Breast epithelium (tissue), 4 donors: ENCODE data around the gene SMO. TPM values are rescaled to one million over a fixed set of nuclear protein-coding genes. Genes with fewer than 3 reads are reported as not detected.
A peak's percentile ranks its signal among the peaks of the same experiment; 100 is the strongest.

Experiments
- DNase-seq, 2 donors: peaks; one replicate each; pipeline ENCODE4 v3.0.0-alpha.2; 2019; ENCODE audit warnings: low spot score in 2 of 2
- H3K27ac ChIP-seq, 2 donors: fragments of 200-600 bp; sonication (generic) in 1 of 2; one replicate each; pipeline ENCODE4 v1.5.1; 2016 to 2019; ENCODE audit warnings: mild to moderate bottlenecking in 1 of 2
- H3K27me3 ChIP-seq, 2 donors: fragments of 200-600 bp; sonication (generic) in 1 of 2; one replicate each; pipeline versions ENCODE4 v1.5.1 to v1.6.0; 2017 to 2019; ENCODE audit warnings: control low read depth in 1 of 2, mild to moderate bottlenecking in 1 of 2
- H3K36me3 ChIP-seq: fragments of 200-600 bp; one replicate; pipeline ENCODE4 v1.5.1; 2019
- H3K4me1 ChIP-seq, 2 donors: fragments of 200-600 bp; sonication (generic); one replicate each; pipeline ENCODE4 v1.5.1; 2016 to 2019; ENCODE audit warnings: control low read depth in 1 of 2
- H3K4me3 ChIP-seq, 3 donors: fragments of 200-600 bp; sonication (generic); 1 replicate in 2 of 3; 2 replicates in 1 of 3; pipeline ENCODE4 v1.5.1; 2016 to 2019; ENCODE audit warnings: mild to moderate bottlenecking in 3 of 3, moderate library complexity in 2 of 3
- H3K9me3 ChIP-seq, 2 donors: fragments of 200-600 bp; sonication (generic) in 1 of 2; one replicate each; pipeline ENCODE4 v1.5.1; 2016 to 2019; ENCODE audit warnings: control low read depth in 1 of 2
- POLR2A ChIP-seq: fragments of 450-650 bp; IDR thresholded peaks from one replicate; pipeline ENCODE4 v1.6.1; 2016; ENCODE audit warnings: antibody characterized with exemption, mild to moderate bottlenecking, moderate library complexity
- POLR2AphosphoS5 ChIP-seq, 3 donors: sonication (generic); formaldehyde crosslinking; IDR thresholded peaks; one replicate each; pipeline ENCODE4 v1.6.1; 2017; ENCODE audit warnings: antibody characterized with exemption in 3 of 3
- intact Hi-C: fragments of 100-400 bp; cut with DNase I; formaldehyde crosslinking; loops from one replicate; pipeline ENCODE4 v1.15.1; 2023; ENCODE audit warnings: low total_unique reads
- total RNA-seq, 3 donors: library from RNA; depleted of rRNA; stranded (reverse); fragments of >200 nt; gene quantifications; one replicate each; pipeline ENCODE4 v1.1.0, GENCODE V29; 2016
- TF ChIP-seq, protein P1 (sequence below), 3 donors: fragments of 450-650 bp; IDR thresholded peaks; one replicate each; pipeline ENCODE4 v1.5.1; 2016 to 2017; ENCODE audit warnings: antibody characterized with exemption in 3 of 3, mild to moderate bottlenecking in 3 of 3, moderate library complexity in 3 of 3

Gene SMO
- total RNA-seq, 3 donors from 2014 or later, result 6.2 to 11.8 (median 10.2) TPM

DNA sequence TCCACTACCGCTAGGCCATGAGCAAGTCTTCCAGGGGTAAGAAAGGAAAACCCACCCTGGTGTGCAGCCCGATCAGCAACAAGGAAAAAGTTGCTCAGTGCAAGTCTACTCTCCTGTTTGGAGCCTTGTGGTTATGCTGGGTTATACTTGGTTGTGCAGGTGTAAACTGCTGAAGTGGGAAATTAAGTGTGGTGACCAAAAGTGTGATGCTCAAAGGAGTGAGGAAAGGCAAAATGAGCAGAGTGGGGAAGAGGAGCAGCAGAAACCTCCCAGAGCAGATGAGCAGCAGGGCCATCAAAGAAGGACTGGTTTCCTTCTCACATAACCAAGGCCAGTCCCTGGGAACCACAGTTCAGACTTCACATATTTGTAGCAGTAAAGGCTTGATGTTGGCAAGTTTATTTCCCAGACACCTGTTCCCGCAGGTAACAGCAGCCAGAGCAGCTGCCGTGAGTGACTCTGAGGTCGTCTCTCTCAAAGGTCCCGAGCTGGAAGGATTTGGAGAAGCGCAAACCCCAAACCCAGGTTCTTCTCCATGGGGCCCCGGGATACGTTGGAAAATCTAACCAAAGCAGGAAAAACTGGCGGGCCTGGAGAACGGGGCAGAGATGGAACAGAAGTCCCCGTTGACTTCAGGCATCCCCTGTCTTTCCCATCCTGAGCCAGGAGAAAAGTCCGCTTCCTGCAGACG lies 607 bp upstream of the SMO start:
- H3K27ac ChIP-seq, result peak overlapping the region; percentile 26 to 60

DNA sequence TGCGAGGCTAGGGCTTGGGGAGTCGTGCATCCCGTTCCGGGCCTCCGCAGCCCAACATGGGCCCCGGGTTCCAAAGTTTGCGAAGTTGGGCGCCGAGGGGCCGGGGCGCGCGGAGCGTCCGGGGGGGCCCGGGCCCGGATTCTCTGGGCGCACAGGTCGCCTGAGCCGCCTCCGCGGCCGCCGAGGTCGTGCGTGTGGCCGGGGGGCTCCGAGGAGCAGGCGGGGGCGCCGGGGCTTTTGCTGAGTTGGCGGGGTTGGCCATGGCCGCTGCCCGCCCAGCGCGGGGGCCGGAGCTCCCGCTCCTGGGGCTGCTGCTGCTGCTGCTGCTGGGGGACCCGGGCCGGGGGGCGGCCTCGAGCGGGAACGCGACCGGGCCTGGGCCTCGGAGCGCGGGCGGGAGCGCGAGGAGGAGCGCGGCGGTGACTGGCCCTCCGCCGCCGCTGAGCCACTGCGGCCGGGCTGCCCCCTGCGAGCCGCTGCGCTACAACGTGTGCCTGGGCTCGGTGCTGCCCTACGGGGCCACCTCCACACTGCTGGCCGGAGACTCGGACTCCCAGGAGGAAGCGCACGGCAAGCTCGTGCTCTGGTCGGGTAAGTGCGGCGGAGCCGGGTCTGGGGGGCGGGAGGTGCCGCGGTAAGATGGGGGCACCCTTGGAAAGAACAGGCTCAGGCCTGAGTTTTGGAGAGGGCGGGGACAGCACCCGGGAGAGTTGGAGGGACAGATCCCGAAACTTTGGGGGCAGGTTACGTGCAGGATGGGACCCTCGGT lies 643 bp downstream of the SMO start:
- no peaks in the 10 kb centered on the region for H3K27me3 ChIP-seq
- peak overlapping the region; percentile 26 to 60 for H3K27ac ChIP-seq
- H3K4me1 ChIP-seq, result no peaks in the 10 kb centered on the region
- peak overlapping the region; percentile 75 to 91 (median 80) for H3K4me3 ChIP-seq
- no peaks in the 10 kb centered on the region for H3K36me3 ChIP-seq
- no peak for TF ChIP-seq POLR2AphosphoS5 (IDR thresholded peaks at IDR 0.05)
- TF ChIP-seq, protein P1, sequence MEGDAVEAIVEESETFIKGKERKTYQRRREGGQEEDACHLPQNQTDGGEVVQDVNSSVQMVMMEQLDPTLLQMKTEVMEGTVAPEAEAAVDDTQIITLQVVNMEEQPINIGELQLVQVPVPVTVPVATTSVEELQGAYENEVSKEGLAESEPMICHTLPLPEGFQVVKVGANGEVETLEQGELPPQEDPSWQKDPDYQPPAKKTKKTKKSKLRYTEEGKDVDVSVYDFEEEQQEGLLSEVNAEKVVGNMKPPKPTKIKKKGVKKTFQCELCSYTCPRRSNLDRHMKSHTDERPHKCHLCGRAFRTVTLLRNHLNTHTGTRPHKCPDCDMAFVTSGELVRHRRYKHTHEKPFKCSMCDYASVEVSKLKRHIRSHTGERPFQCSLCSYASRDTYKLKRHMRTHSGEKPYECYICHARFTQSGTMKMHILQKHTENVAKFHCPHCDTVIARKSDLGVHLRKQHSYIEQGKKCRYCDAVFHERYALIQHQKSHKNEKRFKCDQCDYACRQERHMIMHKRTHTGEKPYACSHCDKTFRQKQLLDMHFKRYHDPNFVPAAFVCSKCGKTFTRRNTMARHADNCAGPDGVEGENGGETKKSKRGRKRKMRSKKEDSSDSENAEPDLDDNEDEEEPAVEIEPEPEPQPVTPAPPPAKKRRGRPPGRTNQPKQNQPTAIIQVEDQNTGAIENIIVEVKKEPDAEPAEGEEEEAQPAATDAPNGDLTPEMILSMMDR (IDR thresholded peaks at IDR 0.05), result no peak
- no peak for TF ChIP-seq POLR2A
- no peak for DNase-seq
- intact Hi-C loops, result no loop called here
- no peaks in the 10 kb centered on the region for H3K9me3 ChIP-seq

More for the DNA sequence above, 607 bp upstream of the SMO start:
- Histone ChIP-seq H3K4me3 (peak overlapping the region; percentile 75 to 91 (median 80)), H3K36me3 (no peaks in the 10 kb centered on the region), H3K4me1 (no peaks in the 10 kb centered on the region), H3K9me3 (no peaks in the 10 kb centered on the region), H3K27me3 (no peaks in the 10 kb centered on the region)
- intact Hi-C loops, result no loop called here
- no peak for DNase-seq
- TF ChIP-seq POLR2A, result no peak
- no peak for TF ChIP-seq POLR2AphosphoS5 (IDR thresholded peaks at IDR 0.05)
- TF ChIP-seq, protein P1 (IDR thresholded peaks at IDR 0.05), result no peak

DNA sequence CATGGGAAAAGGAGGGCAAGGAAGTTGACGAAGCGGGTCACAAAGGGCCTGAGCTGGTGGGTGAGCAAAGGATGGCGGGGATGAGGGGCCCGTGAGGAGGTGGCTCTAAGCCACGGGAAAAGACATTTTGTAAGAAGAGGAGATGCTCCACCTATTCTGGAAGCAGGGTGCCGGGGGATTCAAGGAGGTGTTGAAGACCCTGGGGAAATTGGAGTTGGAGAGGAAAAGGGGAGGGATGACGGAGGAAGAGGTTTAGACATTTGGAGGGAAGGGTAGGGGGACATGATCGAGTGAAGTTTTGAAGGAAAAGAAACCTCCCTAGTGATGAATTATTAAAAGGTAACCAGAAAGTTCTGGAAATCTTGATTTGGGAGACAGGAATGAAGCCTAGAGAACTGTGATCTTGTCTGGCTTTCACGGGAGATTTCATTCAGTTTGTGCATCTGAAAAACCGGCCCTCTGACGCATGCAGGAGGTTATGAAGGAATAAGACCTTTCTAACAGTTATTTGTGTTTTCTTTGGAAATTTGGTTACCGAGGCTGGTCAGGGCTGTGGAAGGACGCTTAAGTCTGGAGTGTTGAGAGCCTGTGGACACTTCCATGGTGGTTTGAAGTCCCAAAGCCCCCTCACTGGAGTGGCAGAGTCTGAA lies 1.4 kb downstream of the SMO start:
- no peaks in the 10 kb centered on the region for H3K36me3 ChIP-seq
- H3K9me3 ChIP-seq, result no peaks in the 10 kb centered on the region
- peak overlapping the region in 1 of 2 donors; percentile 60 for H3K27ac ChIP-seq
- DNase-seq, result no peak
- H3K27me3 ChIP-seq, result no peaks in the 10 kb centered on the region
- peak overlapping the region; percentile 75 to 91 (median 80) for H3K4me3 ChIP-seq
- no peaks in the 10 kb centered on the region for H3K4me1 ChIP-seq
- intact Hi-C loops, result no loop called here
- TF ChIP-seq, protein P1 (IDR thresholded peaks at IDR 0.05), result no peak
- TF ChIP-seq POLR2A, result no peak
- no peak for TF ChIP-seq POLR2AphosphoS5 (IDR thresholded peaks at IDR 0.05)

DNA sequence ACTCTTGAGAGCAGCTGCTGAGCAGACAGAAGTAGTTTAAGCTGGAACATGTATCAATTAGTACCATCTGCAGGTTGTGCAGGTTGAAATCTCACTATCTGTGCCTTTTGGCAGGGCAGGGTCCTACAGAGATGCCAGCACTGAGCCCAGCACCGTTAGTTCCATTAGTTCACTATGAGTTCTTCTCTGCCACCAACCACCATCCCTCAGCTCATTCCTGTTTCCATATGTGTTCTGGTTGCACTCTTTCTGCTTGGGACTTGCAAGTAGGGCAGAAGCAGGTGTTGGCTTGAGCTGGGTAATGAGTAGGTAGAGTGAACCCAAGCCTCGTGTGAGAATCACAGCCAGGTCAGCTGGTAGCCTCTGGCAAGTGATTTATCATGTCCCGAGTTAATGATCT lies 2.8 kb downstream of the SMO start:
- no peak overlapping the region for H3K4me3 ChIP-seq
- no peaks in the 10 kb centered on the region for H3K36me3 ChIP-seq
- TF ChIP-seq POLR2A (no peak), POLR2AphosphoS5 (IDR thresholded peaks at IDR 0.05) (no peak)
- TF ChIP-seq, protein P1 (IDR thresholded peaks at IDR 0.05), result no peak
- H3K9me3 ChIP-seq, result no peaks in the 10 kb centered on the region
- DNase-seq, result no peak
- H3K27ac ChIP-seq, result no peak overlapping the region
- no peaks in the 10 kb centered on the region for H3K4me1 ChIP-seq
- H3K27me3 ChIP-seq, result no peaks in the 10 kb centered on the region
- intact Hi-C loops, result no loop called here

DNA sequence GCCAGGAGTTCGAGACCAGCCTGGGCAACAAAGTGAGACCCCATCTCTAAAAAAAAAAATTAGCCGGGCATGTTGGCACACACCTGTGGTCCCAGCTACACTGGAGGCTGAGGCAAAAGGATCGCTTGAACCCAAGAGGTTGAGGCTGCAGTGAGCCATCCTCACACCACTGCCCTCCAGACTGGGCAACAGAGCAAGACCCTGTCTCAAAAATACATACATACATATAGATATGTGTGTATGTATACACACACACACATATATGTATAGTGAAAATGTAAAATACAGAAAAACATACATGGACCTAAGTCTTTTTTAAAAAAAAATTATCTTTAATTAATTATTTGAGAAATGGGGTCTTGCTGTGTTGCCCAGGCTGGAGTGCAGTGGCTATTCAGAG lies 5.5 kb downstream of the SMO start:
- no peaks in the 10 kb centered on the region for H3K4me1 ChIP-seq
- no peak for DNase-seq
- no peak for TF ChIP-seq POLR2AphosphoS5 (IDR thresholded peaks at IDR 0.05)
- TF ChIP-seq POLR2A, result no peak
- TF ChIP-seq, protein P1 (IDR thresholded peaks at IDR 0.05), result no peak
- no peak overlapping the region for H3K4me3 ChIP-seq
- no peaks in the 10 kb centered on the region for H3K27me3 ChIP-seq
- H3K27ac ChIP-seq, result no peak overlapping the region
- H3K9me3 ChIP-seq, result no peaks in the 10 kb centered on the region
- H3K36me3 ChIP-seq, result no peaks in the 10 kb centered on the region
- intact Hi-C loops, result no loop called here
